HG03045 (cell line): ENCODE results near the gene SELENOO.

ENCODE experiments used
- ATAC-seq: cut with Tn5 transposase; IDR thresholded peaks from one replicate; pipeline ENCODE4 v1.9.1; 2021; ENCODE audit warnings: mild to moderate bottlenecking, moderate library complexity; ENCODE audit not compliant: unreplicated experiment

SELENOO gene

DNA sequence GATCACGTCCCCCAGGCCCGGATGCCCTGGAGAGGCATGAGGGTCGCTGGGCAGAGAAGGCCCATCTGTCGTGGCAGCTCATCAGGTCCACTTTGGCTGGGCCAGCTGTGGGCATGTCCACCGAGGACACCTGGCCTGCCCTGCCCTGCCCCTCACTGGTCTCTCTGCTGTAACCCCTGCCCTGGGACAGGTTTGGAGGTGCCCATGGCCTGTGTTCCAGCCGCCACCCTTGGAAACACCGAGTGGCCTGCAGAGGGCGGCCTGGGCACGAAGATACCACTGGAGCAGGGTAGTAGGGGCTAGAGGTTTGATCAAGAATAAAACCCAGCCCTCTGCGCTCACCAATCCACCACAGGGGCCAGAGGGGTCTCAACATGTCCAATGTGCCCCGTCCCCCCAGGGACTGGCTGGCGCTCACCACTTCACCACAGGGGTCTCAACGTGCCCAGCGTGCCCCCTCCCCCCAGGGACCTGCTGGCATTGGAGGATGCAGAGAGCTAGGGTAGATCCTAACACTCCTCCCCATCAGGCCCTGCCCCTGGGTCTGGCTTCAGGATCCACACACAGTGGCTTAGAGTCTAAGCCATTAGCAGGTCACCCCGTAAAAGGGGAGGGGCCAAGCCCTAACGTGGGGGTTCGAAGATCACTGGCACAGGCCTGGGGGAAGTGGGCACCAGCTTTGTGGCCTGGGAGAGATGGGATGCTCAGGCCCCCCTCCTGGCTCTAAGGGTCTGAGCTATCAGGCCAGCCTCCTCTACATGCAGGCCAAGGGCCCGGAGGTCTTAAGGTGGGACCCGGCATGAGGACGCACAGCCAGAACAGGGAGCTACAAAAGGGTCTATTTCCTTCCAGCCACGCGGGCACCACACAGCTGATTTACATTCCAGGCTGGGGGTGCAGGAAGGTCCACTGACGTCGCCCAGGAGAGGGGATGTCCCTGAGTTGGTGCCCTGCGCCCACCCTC, 51.6 kb downstream of the SELENOO start:
- no peak for ATAC-seq

- no peak for ATAC-seq
Observed at GRCh38 chr22:50253046-50253915, 52.5 kb downstream of the SELENOO start.

DNA sequence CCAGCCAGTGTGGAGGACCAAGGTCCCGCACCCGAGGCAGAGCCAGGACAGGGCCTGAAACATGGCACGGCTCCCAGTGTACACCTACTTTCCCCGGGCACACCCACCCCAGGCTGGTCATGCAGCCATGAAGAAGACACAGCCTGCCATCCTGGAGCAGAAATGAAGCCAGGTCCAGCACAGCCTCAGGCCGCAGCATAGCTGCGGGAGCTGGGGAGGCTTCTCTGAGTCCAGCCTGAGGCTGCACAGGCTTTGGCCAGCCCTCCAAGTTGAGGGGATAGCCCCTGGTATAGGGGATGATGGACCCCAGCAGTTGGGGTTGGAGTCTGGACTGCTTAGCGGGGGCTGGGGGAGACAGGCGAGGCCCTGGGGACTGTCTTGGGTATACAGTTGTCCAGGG, 53.1 kb downstream of the SELENOO start:
- ATAC-seq: no peak

DNA sequence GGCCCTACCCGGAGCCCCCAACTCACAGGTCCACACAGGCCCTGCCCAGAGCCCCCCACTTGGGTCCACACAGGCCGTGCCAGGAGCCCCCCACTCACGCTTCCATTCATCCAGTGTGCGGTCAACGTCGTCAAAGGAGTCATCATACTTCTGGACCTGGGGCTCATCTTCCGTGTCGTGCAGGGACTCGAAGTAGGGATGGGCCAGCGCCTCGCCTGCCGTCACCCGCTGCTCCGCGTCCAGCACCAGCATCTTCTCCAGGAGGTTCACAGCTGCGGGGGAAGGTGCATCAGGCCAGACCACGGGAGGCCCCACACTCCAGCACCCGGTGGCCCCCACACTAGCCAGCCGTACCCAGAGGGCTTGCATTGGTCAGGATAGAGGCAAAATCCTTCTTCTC, 54.3 kb downstream of the SELENOO start:
- no peak for ATAC-seq

- no peak for ATAC-seq
Observed at GRCh38 chr22:50255607-50256006, 54.8 kb downstream of the SELENOO start.

- ATAC-seq: no peak
Observed at GRCh38 chr22:50256258-50256862, 55.5 kb downstream of the SELENOO start.

- ATAC-seq: no peak
Observed at GRCh38 chr22:50257041-50257440, 56.2 kb downstream of the SELENOO start.

DNA sequence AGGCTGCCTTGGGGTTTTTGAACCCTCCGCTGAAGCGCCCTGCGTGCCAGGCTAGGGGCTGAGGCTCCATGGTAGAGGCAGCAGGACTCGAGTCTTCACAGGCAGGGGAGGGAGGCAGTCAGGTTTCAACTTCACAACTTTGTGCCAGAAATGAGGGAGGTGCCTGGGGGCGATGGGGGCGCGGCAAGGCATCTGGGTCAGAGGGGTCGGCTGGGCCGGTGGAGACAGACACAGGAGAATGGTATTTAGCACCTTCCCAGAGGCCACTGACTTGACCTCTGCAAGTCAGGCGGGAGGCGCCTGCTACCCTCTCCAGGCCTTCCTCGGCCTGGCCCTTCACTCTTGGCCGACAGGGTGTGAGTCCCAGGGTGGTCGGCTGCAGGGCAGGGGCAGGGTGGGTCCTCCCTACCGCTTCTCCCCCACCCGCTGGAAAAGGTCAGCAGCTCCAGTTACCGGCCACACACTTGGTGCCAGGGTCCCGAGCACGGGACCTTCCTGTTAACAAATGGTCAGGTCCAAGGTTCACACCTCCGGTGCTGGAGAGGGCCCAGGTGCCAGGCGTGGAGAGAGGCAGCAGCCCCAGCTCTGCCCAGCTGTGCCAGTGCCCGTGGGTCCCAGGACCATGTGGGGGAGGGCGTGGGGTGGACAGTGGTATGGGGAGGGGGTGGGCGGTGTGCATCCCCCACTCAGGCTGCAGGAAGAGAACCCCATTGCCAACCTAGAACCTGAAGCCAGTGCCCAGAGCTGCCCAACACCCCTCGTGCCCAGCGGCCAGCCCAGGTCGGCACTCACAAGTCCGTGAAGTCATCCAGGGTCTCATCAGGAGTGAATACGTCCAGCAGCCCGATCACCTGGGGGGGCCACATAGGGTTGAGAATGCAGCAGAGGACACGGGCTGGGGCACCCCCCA, 56.9 kb downstream of the SELENOO start:
- ATAC-seq: no peak

- no peak for ATAC-seq
Observed at GRCh38 chr22:50258361-50259292, 57.8 kb downstream of the SELENOO start.

DNA sequence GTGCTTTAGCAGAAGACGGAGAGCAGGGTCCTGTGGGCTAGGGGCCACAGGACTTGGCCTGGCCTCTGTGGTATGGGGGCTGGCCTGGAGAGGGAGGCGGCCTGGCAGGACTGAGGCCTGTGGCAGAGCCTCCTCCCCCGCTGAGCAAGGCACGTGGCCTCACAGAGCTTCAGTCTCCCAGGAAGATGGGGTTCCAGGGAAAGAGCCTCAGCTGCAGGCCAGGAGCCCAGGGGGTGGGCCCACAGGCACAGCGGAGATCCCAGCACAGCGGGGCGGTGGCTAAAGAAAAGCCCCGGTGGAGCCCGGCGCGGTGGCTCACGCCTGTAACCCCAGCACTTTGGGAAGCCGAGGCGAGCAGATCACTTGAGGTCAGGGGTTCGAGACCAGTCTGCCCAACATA, 58.5 kb downstream of the SELENOO start:
- no peak for ATAC-seq

DNA sequence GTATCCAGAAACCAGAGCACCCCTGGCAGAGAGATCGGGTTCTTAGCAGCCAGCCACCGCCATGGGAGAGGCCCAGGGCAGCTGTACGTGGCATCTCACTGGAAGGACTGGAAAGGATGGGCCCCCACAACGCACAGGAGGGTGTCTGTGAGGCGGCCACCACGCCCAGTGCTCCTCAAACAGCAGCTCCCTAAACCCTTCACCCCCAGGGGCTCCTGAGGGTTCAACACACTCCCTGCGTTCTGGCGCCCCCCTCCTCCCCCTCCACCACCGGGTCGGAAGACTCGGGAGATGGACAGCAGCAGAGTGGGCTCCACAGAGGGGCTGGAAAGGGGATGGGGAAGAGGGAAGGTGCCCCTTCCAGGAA, 59.6 kb downstream of the SELENOO start:
- no peak for ATAC-seq

DNA sequence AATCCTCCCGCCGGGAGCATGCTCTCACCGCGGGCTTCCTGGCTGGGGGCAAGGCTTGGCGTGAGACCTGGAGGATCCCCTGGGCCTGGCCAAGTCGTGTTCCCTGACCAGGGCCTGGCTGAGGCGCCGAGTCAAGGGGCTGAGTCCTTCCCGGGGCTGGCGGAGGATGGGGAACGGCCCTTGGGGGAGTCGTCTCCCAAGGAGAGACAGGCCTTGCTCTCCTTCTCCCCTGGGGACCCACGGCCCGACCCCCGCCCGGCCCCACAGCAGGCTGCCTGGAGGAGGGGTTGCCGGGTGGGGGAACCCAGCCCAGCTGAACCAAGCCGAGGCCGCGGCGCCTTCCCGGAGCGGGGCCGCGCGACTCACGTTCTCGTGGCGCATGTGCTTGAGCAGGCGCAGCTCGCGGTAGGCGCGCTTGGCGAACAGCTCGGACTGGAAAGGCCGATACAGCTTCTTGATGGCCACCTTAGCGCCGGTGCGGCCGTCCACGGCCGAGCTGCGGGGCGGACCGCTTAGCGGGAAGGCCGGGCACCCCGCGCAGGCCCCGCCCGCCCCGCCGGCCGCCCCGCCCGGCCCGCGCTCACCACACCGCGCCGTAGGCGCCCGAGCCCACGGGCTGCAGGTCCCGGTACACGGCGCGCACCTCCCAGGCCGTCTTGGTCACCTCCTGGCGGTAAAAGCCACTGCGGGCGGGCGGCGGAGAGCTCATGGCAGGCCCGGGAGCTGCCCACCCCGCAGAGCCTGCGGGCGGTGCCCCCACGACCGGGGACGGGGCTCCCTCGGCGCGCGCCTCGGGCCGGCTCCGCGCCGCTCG, 60.2 kb downstream of the SELENOO start:
- ATAC-seq: no peak

- ATAC-seq: no peak
Observed at GRCh38 chr22:50261615-50262459, 61.0 kb downstream of the SELENOO start, which contains the start of gene MAPK12. Gene MAPK12, minus strand, starts transcription at chr22:50261683. Its CDS starts 174 bp downstream, at chr22:50261509.

DNA sequence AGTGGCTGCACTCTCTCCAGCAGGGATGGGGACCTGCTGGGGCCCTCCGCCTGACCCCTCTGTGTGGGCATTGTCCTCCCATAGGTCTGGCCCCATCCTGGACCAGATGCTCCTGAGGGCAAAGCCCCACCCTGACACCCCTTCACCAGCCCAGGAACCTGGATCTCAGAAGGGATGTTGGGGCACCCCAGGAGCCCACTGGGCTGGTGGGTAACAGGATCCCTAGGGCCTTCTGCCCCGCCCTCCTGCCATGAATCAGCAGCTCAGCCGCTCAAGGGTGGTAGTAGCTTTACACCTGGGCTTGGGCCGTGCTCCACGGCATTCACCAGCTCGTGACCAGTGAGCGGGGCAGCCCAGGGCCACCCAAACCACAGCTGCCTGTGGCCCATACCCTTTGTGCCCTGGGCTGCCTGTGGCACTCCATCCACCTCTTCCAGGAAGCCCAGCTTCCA, 61.7 kb downstream of the SELENOO start:
- ATAC-seq: no peak

DNA sequence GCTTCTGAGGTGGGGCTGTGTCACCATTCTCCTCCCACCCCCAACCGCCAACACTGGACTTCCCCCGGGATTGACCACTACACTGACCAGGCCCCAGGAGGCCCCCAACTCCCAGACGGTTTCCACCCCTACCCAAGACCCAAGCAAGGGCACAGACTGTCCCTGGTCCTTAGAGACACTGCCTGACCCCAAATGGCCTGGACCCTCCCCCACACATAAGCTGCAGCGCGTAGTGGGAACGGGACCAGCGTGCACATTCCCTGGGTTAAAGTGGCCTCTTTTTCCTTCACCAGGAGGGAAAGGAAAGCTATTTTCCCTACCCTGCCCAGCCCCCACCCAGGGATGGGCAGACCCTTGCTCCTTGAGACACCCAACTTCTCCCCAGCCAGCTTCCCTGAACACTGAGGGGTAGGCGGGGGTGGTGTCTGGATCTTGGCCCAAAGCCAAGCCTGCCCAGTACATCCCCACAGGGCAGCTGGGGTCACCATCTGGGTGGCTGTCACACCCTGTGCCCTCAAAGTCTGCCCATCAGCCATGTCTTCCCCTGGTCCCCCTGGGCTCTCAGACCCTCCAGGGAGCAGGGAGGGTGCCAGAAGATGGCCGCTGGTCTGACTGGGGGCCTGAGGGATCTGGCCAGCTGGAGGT, 62.3 kb downstream of the SELENOO start:
- no peak for ATAC-seq

- no peak for ATAC-seq
Observed at GRCh38 chr22:50264104-50264745, 63.4 kb downstream of the SELENOO start.
